Parathyroid adenoma (tissue), 2 donors: ENCODE measurements around the gene PGAP6.

ENCODE experiments used
- H2AFZ ChIP-seq: fragments of 300-600 bp; sonication (generic); one replicate; pipeline ENCODE4 v1.7.0; 2017; ENCODE audit warnings: antibody characterized with exemption, mild to moderate bottlenecking
- H3K27ac ChIP-seq: fragments of 300-600 bp; sonication (generic); one replicate; pipeline ENCODE4 v1.7.0; 2017
- H3K27me3 ChIP-seq: fragments of 300-600 bp; sonication (generic); one replicate; pipeline ENCODE4 v1.7.0; 2017; ENCODE audit warnings: low read length; ENCODE audit not compliant: control insufficient read depth, insufficient read depth
- H3K36me3 ChIP-seq: fragments of 300-600 bp; sonication (generic); one replicate; pipeline ENCODE4 v1.7.0; 2017; ENCODE audit warnings: low read length; ENCODE audit not compliant: control insufficient read depth, insufficient read depth
- H3K4me1 ChIP-seq: fragments of 300-600 bp; sonication (generic); one replicate; pipeline ENCODE4 v1.7.0; 2017; ENCODE audit warnings: control low read depth
- H3K4me2 ChIP-seq: fragments of 300-600 bp; sonication (generic); one replicate; pipeline ENCODE4 v1.7.0; 2017; ENCODE audit warnings: low read length
- H3K4me3 ChIP-seq: fragments of 300-600 bp; sonication (generic); one replicate; pipeline ENCODE4 v1.7.0; 2017; ENCODE audit warnings: low read depth, low read length
- H3K79me2 ChIP-seq: fragments of 300-600 bp; sonication (generic); one replicate; pipeline ENCODE4 v1.7.0; 2017; ENCODE audit warnings: control low read depth
- H3K9ac ChIP-seq: fragments of 300-600 bp; sonication (generic); one replicate; pipeline ENCODE4 v1.7.0; 2017; ENCODE audit warnings: mild to moderate bottlenecking
- H3K9me3 ChIP-seq: fragments of 300-600 bp; sonication (generic); one replicate; pipeline ENCODE4 v1.7.0; 2017; ENCODE audit warnings: low read length; ENCODE audit not compliant: control insufficient read depth
- TF ChIP-seq, protein P1 (sequence below): fragments of 300-600 bp; sonication (generic); IDR thresholded peaks from one replicate; pipeline ENCODE4 v1.7.0; 2017; ENCODE audit warnings: antibody characterized with exemption, mild to moderate bottlenecking
- donor health status: primary hyperparathyroidism.

PGAP6 gene

DNA sequence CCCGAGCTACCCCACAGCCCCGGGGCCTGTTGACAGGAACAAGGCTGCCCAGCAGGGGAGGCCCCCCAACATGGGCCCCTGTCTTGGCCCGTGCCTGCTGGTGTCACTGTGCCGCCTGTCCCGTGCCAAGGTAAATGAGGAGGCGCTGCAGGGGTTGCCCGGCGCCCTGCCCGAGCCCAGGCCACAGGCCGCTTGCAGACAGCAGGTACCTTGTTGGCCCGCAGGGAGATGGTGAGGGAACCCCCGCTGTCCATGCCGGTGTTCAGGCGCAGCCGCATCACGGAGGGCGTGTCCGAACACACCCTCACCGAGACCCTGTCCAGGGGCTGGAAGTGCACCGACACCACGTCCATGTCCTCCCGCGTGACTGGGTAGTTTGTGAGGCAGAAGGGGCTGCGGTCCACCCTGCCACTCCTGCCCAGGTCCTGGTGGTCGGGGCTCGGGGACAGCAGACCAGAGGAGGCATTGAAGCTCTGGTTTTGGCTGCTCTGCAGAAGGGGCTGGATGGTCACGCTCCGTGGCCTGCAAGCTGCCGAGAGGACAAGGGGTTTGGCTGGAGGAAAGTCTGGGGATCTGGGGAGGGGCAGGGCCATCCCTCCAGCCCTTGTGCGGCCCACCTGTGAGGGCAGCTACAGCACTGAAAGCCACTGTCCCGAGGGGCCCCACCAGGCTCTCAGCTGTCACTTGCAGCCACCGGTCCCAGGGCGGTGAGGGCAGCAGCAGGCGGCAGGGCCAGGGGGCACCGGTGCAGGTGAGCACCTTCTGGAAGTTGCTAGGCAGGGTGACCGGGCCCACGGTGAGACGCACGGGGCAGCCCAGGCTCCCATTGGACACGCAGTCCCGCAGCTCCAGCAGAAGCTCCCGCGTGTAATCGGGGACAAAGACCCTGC, 5.6 kb downstream of the PGAP6 start:
- no peak overlapping the region for H3K4me2 ChIP-seq
- no peaks in the 10 kb centered on the region for H3K27me3 ChIP-seq
- no peak overlapping the region for H3K9ac ChIP-seq
- peaks cover 5% of the 10 kb centered on the region for H3K79me2 ChIP-seq
- H3K4me3 ChIP-seq = no peak overlapping the region
- H3K27ac ChIP-seq = no peak overlapping the region
- H3K4me1 ChIP-seq = peaks cover 8% of the 10 kb centered on the region
- no peaks in the 10 kb centered on the region for H3K36me3 ChIP-seq
- H3K9me3 ChIP-seq = no peaks in the 10 kb centered on the region
- H2AFZ ChIP-seq = no peak overlapping the region
- TF ChIP-seq, protein P1, sequence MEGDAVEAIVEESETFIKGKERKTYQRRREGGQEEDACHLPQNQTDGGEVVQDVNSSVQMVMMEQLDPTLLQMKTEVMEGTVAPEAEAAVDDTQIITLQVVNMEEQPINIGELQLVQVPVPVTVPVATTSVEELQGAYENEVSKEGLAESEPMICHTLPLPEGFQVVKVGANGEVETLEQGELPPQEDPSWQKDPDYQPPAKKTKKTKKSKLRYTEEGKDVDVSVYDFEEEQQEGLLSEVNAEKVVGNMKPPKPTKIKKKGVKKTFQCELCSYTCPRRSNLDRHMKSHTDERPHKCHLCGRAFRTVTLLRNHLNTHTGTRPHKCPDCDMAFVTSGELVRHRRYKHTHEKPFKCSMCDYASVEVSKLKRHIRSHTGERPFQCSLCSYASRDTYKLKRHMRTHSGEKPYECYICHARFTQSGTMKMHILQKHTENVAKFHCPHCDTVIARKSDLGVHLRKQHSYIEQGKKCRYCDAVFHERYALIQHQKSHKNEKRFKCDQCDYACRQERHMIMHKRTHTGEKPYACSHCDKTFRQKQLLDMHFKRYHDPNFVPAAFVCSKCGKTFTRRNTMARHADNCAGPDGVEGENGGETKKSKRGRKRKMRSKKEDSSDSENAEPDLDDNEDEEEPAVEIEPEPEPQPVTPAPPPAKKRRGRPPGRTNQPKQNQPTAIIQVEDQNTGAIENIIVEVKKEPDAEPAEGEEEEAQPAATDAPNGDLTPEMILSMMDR = no peak

DNA sequence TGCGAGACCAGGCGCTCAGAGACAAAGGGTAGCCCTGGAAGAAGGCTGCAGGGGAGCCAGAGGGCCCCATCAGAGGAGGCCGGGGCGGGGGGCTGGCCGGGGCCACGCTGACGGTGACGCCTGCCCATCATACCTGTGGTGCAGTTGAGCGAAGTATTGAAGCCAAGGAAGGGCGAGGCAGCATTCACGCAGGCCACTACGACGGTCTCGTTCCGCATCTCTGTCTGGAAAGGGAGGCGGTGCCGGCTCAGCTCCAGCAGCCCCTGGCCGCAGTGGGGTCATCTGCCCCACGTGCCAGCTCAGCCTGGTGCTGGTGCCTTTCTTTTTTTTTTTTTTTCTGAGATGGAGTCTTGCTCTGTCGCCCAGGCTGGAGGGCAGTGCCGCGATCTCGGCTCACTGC, 6.6 kb downstream of the PGAP6 start:
- H3K27me3 ChIP-seq = no peaks in the 10 kb centered on the region
- H3K36me3 ChIP-seq = no peaks in the 10 kb centered on the region
- TF ChIP-seq, protein P1 = no peak
- peaks cover 5% of the 10 kb centered on the region for H3K79me2 ChIP-seq
- H3K9ac ChIP-seq = no peak overlapping the region
- peaks cover 12% of the 10 kb centered on the region for H3K4me1 ChIP-seq
- H3K9me3 ChIP-seq = no peaks in the 10 kb centered on the region
- H3K4me3 ChIP-seq = no peak overlapping the region
- H3K4me2 ChIP-seq = no peak overlapping the region
- H3K27ac ChIP-seq = no peak overlapping the region
- no peak overlapping the region for H2AFZ ChIP-seq

DNA sequence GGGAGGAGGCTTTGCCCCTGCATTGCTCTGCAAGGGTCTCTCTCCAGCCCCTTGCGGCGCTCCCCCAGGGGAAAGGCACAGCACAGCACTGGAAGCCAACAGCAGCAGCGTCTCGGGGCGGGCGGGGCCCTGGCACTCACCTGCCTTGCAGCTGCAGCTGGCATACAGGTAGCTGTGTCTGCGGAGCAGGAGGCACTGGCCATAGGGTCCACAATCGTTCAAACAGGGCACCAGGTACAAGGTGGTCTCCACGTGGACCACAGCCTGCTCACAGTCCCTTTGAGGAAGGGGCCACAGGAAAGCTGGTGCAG, 7.2 kb downstream of the PGAP6 start:
- H3K4me3 ChIP-seq = no peak overlapping the region

DNA sequence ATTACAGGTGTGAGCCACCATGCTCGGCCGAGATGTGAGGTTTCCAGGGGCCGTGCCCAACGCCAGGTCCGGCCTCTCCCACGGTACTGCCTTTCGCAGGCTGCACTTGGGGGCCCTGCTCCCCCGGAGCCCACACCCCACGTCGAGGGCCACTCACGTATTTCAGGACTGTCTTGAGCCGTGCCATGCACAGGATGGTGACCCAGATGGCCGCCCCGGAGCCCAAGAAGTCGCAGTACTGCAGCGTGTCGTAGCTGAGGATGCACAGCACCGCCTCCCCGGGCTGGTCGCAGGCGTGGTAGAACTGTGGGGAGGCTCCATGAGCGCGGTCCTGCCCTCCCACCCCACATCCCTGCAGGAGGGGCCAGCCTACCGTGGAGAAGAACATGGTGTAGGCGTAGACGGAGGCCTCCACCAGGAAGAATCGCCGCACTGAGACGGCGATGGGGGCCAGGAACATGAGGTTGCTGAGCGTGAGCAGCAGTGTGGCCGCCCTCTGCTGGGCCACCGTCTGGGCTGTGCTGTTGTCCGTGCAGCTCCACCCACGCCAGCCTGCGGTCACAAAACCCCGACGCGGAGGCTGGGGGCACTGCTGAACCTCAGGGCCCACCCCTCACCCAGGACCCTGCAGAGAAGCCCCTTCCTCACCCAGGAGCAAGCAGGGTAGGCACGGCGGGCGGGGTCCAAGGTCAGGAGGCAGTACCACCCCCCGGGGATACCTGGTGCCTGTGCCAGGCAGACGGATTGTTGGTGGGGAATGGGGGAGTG, 7.7 kb downstream of the PGAP6 start:
- H3K36me3 ChIP-seq = no peaks in the 10 kb centered on the region
- peaks cover 9% of the 10 kb centered on the region for H3K4me1 ChIP-seq
- no peak overlapping the region for H2AFZ ChIP-seq
- TF ChIP-seq, protein P1 = no peak
- H3K9ac ChIP-seq = no peak overlapping the region
- no peak overlapping the region for H3K4me2 ChIP-seq
- no peaks in the 10 kb centered on the region for H3K27me3 ChIP-seq
- no peak overlapping the region for H3K27ac ChIP-seq
- H3K79me2 ChIP-seq = no peaks in the 10 kb centered on the region
- no peaks in the 10 kb centered on the region for H3K9me3 ChIP-seq
- no peak overlapping the region for H3K4me3 ChIP-seq

More for the DNA sequence above, 7.2 kb downstream of the PGAP6 start:
- H3K27ac ChIP-seq = no peak overlapping the region
- TF ChIP-seq, protein P1 = no peak
- H3K4me2 ChIP-seq = no peak overlapping the region
- H3K36me3 ChIP-seq = no peaks in the 10 kb centered on the region
- H3K4me1 ChIP-seq = peaks cover 11% of the 10 kb centered on the region
- H3K9me3 ChIP-seq = no peaks in the 10 kb centered on the region
- no peak overlapping the region for H3K9ac ChIP-seq
- H3K79me2 ChIP-seq = no peaks in the 10 kb centered on the region
- H3K27me3 ChIP-seq = no peaks in the 10 kb centered on the region
- no peak overlapping the region for H2AFZ ChIP-seq
